Natural killer cell treated with Interleukin-12 subunit alpha and Interleukin-12 subunit beta and Interleukin-15 and Interleukin-18, amount 100 ng/mL, for 72 hours (primary cell): ENCODE data around the gene PTPRD. TPM values are rescaled to one million over a fixed set of nuclear protein-coding genes. Genes with fewer than 3 reads are reported as not detected.

ENCODE experiments used
- ATAC-seq, 2 donors: fragments of 150-1000 bp; cut with Tn5 transposase in 1 of 2; sonication (Bioruptor Pico), chemical (Tn5 transposase) in 1 of 2; 2 replicates each; pipeline ENCODE4 v1.10.0; 2021
- DNase-seq: peaks from one replicate; pipeline ENCODE4 v3.0.0; 2022; ENCODE audit warnings: low spot score
- H3K27ac Mint-ChIP-seq, 2 donors: 1 replicate in 1 of 2; 2 replicates in 1 of 2; pipeline ENCODE4 v1.8.0; 2022; ENCODE audit warnings: mixed read lengths in 2 of 2, mild to moderate bottlenecking in 1 of 2, moderate library complexity in 1 of 2
- H3K27me3 Mint-ChIP-seq, 2 donors: 1 replicate in 1 of 2; 2 replicates in 1 of 2; pipeline ENCODE4 v1.8.0; 2022; ENCODE audit warnings: mixed read lengths in 2 of 2
- H3K36me3 Mint-ChIP-seq: one replicate; pipeline ENCODE4 v1.8.0; 2022; ENCODE audit warnings: mixed read lengths
- H3K4me1 Mint-ChIP-seq, 2 donors: 1 replicate in 1 of 2; 2 replicates in 1 of 2; pipeline ENCODE4 v1.8.0; 2022; ENCODE audit warnings: low read depth in 2 of 2, mixed read lengths in 2 of 2, mild to moderate bottlenecking in 1 of 2
- H3K4me3 Mint-ChIP-seq: one replicate; pipeline ENCODE4 v1.8.0; 2022; ENCODE audit warnings: mixed read lengths
- H3K9me3 Mint-ChIP-seq: 2 replicates; pipeline ENCODE4 v1.8.0; 2022; ENCODE audit warnings: mixed read lengths
- total RNA-seq, 2 donors: library from RNA; stranded (reverse); gene quantifications; one replicate each; pipeline ENCODE4 v1.2.3, GENCODE V29; 2022

PTPRD gene
- total RNA-seq, 2 donors from 2014 or later, result 0.53 to 3.7 TPM

DNA sequence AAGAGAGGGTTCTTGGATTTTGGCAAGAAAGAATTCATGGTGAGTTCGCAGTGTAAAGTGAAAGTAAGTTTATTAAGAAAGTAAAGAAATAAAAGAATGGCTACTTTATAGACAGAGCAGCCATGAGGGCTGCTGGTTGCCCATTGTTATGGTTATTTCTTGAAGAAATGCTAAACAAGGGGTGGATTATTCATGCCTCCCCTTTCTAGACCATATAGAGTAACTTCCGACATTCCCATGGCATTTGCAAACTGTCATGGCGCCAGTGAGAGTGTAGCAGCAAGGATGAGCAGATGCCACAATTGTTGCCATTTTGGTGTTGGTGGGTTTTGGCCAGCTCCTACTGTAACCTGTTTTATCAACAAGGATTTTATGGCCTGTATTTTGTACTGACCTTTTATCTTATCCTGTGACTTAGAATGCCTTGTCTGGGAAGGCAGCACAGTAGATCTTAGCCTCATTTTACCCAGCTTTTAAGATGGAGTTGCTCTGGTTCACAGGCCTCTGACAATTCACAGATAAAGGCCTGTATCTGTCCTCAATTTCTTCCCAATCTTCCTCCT is 1787.1 kb downstream of the PTPRD start:
- H3K4me1 Mint-ChIP-seq, result no peaks in the 10 kb centered on the region
- DNase-seq, result no peak
- no peaks in the 10 kb centered on the region for H3K36me3 Mint-ChIP-seq
- peaks cover 4% of the 10 kb centered on the region for H3K9me3 Mint-ChIP-seq
- ATAC-seq, result no peak
- H3K4me3 Mint-ChIP-seq, result no peak overlapping the region
- no peak overlapping the region for H3K27ac Mint-ChIP-seq
- H3K27me3 Mint-ChIP-seq, result no peaks in the 10 kb centered on the region

DNA sequence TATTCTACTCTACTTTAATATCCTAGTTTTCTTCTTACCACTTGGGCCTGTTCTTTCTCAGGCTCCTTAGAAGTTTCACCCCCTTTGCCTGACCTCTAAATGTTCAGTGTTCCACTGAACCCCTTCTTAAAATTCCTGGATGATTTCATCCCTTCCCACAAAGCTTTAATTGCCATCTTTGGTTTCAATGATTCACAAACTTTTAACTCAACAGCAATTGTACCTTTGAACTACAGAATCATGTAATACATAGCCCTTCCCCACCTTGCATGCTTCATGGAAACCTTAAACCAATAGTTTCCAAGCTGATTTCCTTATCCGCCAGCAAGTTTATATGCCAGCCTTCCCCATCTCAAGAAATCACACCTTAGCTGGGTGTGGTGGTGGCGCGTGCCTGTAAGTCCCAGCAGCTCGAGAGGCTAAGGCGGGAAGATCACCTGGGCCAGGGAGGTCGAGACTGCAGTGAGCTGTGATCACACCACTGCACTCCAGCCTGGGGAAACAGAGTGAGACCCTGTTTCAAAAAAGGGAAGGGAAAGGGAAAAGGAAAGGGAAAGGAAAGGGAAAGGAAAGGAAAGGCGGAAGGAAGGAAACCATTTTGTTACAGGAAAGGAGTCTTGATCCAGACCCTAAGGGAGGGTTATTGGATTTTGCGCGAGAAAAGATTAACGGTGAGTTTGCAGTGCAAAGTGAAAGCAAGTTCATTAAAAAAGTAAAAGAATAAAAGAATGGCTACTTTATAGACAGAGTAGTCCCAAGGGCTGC is 1789.5 kb downstream of the PTPRD start:
- Mint-ChIP-seq H3K4me1 (no peaks in the 10 kb centered on the region), H3K27me3 (no peaks in the 10 kb centered on the region), H3K4me3 (no peak overlapping the region), H3K27ac (no peak overlapping the region), H3K9me3 (peaks cover 6% of the 10 kb centered on the region), H3K36me3 (no peaks in the 10 kb centered on the region)
- ATAC-seq, result no peak
- DNase-seq, result no peak

DNA sequence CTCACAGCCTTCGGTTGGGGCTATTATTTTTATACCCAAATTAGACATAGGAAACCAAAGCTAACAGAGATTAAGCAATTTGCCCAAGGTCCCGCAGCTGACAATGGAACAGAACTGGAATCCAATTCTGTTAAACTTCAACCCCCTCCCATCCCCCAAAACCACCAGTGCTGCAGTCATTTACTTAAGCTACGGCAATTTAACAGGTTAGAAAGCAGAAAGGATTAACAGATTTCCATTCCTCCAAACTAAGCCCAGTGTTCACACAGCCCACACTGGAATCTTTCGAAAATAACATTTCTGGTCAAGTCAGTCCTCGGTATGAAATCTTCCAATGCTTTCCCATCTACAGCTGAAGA is 1790.2 kb downstream of the PTPRD start:
- DNase-seq (no peak), ATAC-seq (no peak)
- no peaks in the 10 kb centered on the region for H3K36me3 Mint-ChIP-seq
- H3K27me3 Mint-ChIP-seq, result no peaks in the 10 kb centered on the region
- H3K4me1 Mint-ChIP-seq, result no peaks in the 10 kb centered on the region
- H3K4me3 Mint-ChIP-seq, result no peak overlapping the region
- no peak overlapping the region for H3K27ac Mint-ChIP-seq
- H3K9me3 Mint-ChIP-seq, result peaks cover 6% of the 10 kb centered on the region

DNA sequence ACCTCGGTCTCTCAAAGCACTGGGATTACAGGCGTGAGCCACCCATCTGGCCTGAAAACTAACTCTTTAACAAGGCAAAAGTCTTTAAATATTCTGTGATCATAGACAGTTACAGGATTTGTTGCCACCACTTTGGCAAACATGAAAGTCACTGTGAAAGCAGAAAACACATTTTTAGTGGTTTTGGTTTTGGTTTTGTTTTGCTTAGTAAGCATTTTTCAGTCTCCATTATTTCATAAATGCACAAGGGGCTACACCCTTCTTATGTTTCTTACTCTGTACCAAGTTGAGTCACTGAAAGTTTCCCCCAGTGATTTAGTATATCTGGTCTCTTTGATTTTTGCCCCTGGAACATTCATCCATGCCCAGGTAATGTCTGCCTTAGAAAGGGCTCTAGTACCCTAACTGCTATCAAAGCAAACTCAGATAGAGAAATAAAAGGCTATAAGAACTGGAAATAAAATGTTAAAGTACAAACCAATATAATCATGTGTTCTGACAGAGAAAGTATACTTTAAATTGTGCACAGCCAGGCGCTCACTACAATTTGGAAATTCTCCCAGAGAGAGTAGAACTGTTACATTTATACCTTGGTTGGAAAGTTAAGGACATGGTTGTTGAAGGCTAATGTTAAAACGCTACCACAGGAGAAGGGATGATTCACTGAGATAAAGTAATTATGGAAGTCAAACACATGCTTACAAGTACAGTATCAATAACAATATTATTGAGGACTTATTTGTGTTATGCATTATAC is 1790.7 kb downstream of the PTPRD start:
- H3K27me3 Mint-ChIP-seq, result no peaks in the 10 kb centered on the region
- H3K4me3 Mint-ChIP-seq, result no peak overlapping the region
- peaks cover 6% of the 10 kb centered on the region for H3K9me3 Mint-ChIP-seq
- DNase-seq, result no peak
- H3K4me1 Mint-ChIP-seq, result no peaks in the 10 kb centered on the region
- no peak overlapping the region for H3K27ac Mint-ChIP-seq
- H3K36me3 Mint-ChIP-seq, result no peaks in the 10 kb centered on the region
- no peak for ATAC-seq

DNA sequence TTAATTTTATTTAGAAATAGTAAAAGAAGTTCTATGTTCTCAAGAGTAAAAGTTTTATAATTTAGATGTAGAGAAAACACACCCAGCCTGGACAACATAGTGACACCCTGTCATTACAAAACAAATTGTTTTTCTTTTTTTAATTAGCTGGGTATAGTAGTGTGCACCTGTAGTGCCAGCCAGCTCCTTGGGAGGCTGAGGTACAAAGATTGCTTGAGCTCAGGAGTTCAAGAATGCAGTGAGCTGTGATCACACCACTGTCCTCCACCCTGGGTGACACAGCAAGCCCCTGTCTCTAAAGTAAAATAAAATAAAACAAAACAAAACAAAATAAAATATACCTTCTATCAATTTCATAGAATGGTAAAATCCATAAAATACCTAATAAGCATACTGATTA is 1795.5 kb downstream of the PTPRD start:
- Mint-ChIP-seq H3K4me1 (no peaks in the 10 kb centered on the region), H3K4me3 (no peak overlapping the region), H3K9me3 (peaks cover 6% of the 10 kb centered on the region), H3K27me3 (no peaks in the 10 kb centered on the region), H3K27ac (no peak overlapping the region), H3K36me3 (no peaks in the 10 kb centered on the region)
- DNase-seq (no peak), ATAC-seq (no peak)

DNA sequence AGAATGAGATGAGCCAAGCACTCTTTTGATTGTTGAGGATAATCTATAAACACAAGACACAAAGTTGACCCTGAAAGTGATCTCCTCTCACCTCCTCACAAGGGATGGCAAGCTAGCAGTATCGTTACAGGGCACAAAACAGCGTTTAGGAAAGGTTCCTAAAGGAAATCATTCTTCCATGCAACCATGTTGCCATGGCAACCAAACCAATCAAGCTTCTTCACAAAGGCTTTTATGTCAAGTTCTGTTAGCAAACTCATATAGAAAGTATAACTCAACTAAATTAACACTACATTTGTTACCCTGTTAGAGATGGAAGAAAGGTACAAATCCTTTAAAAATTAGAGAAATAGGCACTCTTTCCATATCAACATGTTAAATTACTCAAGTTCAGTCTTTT is 1796.4 kb downstream of the PTPRD start:
- H3K27me3 Mint-ChIP-seq, result no peaks in the 10 kb centered on the region
- H3K36me3 Mint-ChIP-seq, result no peaks in the 10 kb centered on the region
- ATAC-seq (no peak), DNase-seq (no peak)
- no peak overlapping the region for H3K27ac Mint-ChIP-seq
- peaks cover 6% of the 10 kb centered on the region for H3K9me3 Mint-ChIP-seq
- no peaks in the 10 kb centered on the region for H3K4me1 Mint-ChIP-seq
- H3K4me3 Mint-ChIP-seq, result no peak overlapping the region

DNA sequence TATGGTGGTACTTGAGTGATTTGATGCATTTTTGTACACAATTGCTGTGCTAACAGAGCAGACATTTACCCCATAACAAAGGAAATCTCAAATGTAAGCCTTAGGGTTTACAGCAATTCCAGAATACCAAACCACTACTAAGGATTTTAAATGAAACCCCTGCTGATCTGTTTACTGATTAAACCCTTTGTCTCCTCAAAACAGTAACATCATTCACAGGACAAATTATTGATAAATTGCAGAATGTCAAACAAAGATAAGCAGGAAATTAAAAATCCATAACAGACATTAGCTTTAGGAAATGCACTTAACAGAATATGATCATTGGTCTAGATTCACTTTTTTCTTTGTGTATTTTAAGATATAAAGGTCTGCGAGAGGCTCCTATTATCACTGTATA is 1796.9 kb downstream of the PTPRD start:
- ATAC-seq (no peak), DNase-seq (no peak)
- Mint-ChIP-seq H3K36me3 (no peaks in the 10 kb centered on the region), H3K27me3 (no peaks in the 10 kb centered on the region), H3K9me3 (peaks cover 6% of the 10 kb centered on the region), H3K27ac (no peak overlapping the region), H3K4me1 (no peaks in the 10 kb centered on the region), H3K4me3 (no peak overlapping the region)

DNA sequence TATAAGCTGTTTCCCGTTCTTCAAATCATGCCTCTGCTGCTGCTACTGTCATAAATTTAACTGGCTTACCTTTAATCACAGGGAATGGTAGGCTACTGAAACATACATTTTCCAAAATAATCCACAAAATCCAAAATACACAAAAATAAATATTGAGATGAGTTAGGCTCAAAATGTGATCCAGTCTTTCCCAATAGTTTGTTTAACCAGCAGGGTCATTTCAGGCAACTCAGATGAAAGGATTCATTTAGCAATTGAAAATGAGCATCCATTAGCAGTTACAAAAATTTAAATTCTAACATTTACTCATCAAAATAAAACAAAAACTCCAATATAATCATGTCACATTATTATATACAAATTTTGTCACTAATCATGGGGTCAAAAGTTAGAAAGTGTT is 1797.6 kb downstream of the PTPRD start:
- DNase-seq, result no peak
- H3K36me3 Mint-ChIP-seq, result no peaks in the 10 kb centered on the region
- no peak for ATAC-seq
- no peaks in the 10 kb centered on the region for H3K27me3 Mint-ChIP-seq
- H3K4me3 Mint-ChIP-seq, result no peak overlapping the region
- H3K9me3 Mint-ChIP-seq, result peaks cover 6% of the 10 kb centered on the region
- H3K27ac Mint-ChIP-seq, result no peak overlapping the region
- H3K4me1 Mint-ChIP-seq, result no peaks in the 10 kb centered on the region

DNA sequence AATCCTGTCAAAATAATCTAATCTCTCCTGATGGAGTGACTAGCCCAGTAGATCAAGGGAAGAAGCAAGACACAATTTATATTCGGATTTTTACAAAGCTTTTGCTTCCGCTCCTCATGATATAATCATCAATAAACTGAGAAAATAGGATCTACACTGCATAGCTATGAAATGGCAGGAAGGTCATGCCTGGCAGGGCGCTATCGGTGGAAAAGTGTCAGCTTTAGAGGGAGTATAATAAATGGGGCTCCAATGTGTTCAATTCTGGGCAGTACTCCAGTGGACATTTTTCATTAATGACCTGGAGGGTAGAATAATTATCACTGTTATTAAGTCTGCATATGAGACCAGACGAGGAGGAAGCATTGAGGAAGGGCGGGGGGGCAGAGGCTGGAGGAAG is 1799.9 kb downstream of the PTPRD start:
- no peak for DNase-seq
- ATAC-seq, result no peak
- H3K27ac Mint-ChIP-seq, result no peak overlapping the region
- peaks cover 4% of the 10 kb centered on the region for H3K9me3 Mint-ChIP-seq
- H3K27me3 Mint-ChIP-seq, result no peaks in the 10 kb centered on the region
- no peaks in the 10 kb centered on the region for H3K36me3 Mint-ChIP-seq
- H3K4me1 Mint-ChIP-seq, result no peaks in the 10 kb centered on the region
- no peak overlapping the region for H3K4me3 Mint-ChIP-seq

DNA sequence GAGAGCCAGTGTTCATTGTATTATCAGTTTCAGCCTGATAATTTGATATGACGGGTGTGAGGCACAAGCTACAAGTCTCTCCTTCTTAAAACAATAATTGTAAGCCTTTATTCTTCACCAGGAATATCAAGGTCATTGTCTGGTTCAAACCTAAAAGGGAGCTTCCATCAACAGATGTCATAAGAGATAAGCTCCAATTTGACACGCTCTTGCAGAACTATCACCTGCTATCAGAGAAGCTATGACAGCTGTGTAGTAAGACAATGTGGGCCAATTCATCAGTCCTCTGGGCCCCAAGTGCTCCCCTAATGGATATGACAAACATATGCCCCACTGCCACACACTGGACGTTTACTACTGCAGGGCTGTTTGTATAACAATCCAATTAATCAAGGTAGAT is 1803.1 kb downstream of the PTPRD start:
- no peak for ATAC-seq
- Mint-ChIP-seq H3K4me3 (no peak overlapping the region), H3K36me3 (no peaks in the 10 kb centered on the region), H3K27ac (no peak overlapping the region), H3K4me1 (no peaks in the 10 kb centered on the region), H3K9me3 (peaks cover 4% of the 10 kb centered on the region), H3K27me3 (no peaks in the 10 kb centered on the region)
- no peak for DNase-seq

DNA sequence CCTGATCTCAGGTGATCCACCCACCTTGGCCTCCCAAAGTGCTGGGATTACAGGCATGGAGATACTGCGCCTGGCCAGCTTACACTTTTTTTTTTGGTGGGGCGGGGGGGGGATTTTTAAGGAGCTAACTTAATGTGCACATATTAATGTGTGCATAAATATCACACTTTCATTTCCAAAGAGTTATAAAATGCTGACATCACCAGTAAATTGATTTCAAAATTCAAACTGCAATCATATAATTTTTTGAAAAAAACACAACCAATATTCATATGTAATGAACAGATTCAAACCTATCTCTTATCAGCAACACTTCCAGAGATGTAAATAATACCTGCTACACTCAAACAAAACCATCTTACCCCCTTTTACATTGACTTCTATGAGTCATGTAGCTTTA is 1806.7 kb downstream of the PTPRD start:
- H3K4me1 Mint-ChIP-seq, result no peaks in the 10 kb centered on the region
- ATAC-seq (no peak), DNase-seq (no peak)
- no peak overlapping the region for H3K4me3 Mint-ChIP-seq
- no peak overlapping the region for H3K27ac Mint-ChIP-seq
- no peaks in the 10 kb centered on the region for H3K9me3 Mint-ChIP-seq
- no peaks in the 10 kb centered on the region for H3K27me3 Mint-ChIP-seq
- no peaks in the 10 kb centered on the region for H3K36me3 Mint-ChIP-seq

DNA sequence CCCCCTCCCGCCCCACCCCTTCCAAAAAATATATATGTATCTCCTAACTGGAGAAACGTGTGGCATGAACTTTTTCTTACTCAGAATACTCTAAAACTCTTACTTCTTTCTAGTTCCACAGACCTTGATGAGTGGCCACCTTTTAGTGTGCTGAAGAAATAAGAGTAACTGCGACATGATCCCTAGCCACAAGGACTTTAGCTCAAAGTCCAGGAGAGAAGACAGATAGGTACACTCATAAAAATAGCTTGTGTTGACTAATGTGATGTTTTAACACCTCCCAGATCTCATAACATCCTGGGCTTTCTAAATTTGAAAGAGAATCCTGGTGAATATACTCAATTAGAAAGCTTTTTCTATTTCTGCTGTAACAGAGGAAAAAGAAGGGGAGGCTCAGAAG is 1808.2 kb downstream of the PTPRD start:
- Mint-ChIP-seq H3K4me1 (no peaks in the 10 kb centered on the region), H3K27ac (no peak overlapping the region), H3K36me3 (no peaks in the 10 kb centered on the region), H3K9me3 (no peaks in the 10 kb centered on the region), H3K4me3 (no peak overlapping the region), H3K27me3 (no peaks in the 10 kb centered on the region)
- no peak for DNase-seq
- no peak for ATAC-seq

DNA sequence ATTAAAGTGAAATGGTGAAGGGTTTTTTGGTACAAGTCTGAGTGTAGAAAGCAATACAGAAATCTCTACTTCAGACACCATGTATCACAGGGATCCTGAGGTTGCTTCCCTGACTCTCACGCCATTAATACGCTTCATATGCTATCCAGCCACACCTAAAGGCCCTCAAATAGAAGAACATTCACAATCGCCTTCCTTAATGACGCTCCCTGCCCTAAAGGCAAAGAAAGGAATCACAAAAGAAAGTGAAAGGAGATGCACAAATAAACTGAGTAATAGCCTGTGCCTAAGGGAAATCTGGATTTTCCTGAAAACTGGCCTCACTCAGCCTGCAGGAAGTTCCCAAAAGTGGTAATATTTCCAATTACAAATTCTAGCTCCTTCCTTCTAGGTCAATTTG is 1810.6 kb downstream of the PTPRD start:
- Mint-ChIP-seq H3K36me3 (no peaks in the 10 kb centered on the region), H3K4me3 (no peak overlapping the region), H3K27ac (no peak overlapping the region), H3K9me3 (no peaks in the 10 kb centered on the region), H3K27me3 (no peaks in the 10 kb centered on the region), H3K4me1 (no peaks in the 10 kb centered on the region)
- DNase-seq (no peak), ATAC-seq (no peak)

DNA sequence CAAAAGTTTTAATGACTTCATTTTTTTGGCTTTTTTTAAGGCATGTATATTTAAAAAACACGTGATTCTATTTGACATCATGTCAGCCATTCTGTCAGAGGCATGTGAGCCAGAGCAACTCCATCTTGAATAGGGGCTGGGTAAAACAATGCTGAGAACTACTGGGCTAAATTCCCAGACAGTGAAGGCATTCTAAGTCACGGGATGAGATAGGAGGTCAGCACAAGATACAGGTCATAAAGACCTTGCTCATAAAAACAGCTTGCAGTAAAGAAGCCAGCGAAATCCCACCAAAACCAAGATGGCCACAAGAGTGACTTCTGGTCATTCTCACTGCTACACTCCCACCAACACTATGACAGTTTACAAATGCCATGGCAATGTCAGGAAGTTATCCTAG is 1812.6 kb downstream of the PTPRD start:
- Mint-ChIP-seq H3K27ac (no peak overlapping the region), H3K4me3 (no peak overlapping the region), H3K4me1 (no peaks in the 10 kb centered on the region), H3K36me3 (no peaks in the 10 kb centered on the region), H3K27me3 (no peaks in the 10 kb centered on the region), H3K9me3 (no peaks in the 10 kb centered on the region)
- no peak for ATAC-seq
- DNase-seq, result no peak
